Activated CD8-positive, alpha-beta memory T cell treated with anti-CD3 and anti-CD28 coated beads, Interleukin-2, amount 10 ng/mL, durations not matched to agents 7 days and 5 days (primary cell): ENCODE measurements around the gene SCTR. TPM values are rescaled to one million over a fixed set of nuclear protein-coding genes. Genes with fewer than 3 reads are reported as not detected.

Source experiments
- ATAC-seq: fragments of 150-1000 bp; cut with Tn5 transposase; one replicate; pipeline ENCODE4 v1.10.0; 2021; ENCODE audit warnings: moderate library complexity
- CTCF ChIA-PET: fragments of 350-600 bp; sonication (Branson Sonifier 250); formaldehyde crosslinking; loops from one replicate; lab custom pipeline; 2021; ENCODE audit warnings: antibody characterized with exemption; lab: Charles Lee
- DNase-seq: peaks from one replicate; pipeline ENCODE4 v3.0.0-alpha.2; 2020
- H3K27ac Mint-ChIP-seq: one replicate; pipeline ENCODE4 v1.8.0; 2021; ENCODE audit warnings: mild to moderate bottlenecking, mixed read lengths
- H3K27me3 Mint-ChIP-seq: one replicate; pipeline ENCODE4 v1.8.0; 2021; ENCODE audit warnings: mixed read lengths
- H3K36me3 Mint-ChIP-seq: one replicate; pipeline ENCODE4 v1.8.0; 2021; ENCODE audit warnings: mild to moderate bottlenecking, mixed read lengths
- H3K4me1 Mint-ChIP-seq: one replicate; pipeline ENCODE4 v1.8.0; 2021; ENCODE audit warnings: mixed read lengths
- H3K4me3 Mint-ChIP-seq: one replicate; pipeline ENCODE4 v1.8.0; 2021; ENCODE audit warnings: mild to moderate bottlenecking, moderate library complexity, mixed read lengths
- H3K9me3 Mint-ChIP-seq: one replicate; pipeline ENCODE4 v1.8.0; 2022; ENCODE audit warnings: low read depth, mixed read lengths
- total RNA-seq, 2 experiments: library from RNA; stranded (reverse); gene quantifications; one replicate each; pipeline ENCODE4 v1.2.3, GENCODE V29; 2021

The SCTR gene
- total RNA-seq, 2 experiments from 2014 or later: not detected

DNA sequence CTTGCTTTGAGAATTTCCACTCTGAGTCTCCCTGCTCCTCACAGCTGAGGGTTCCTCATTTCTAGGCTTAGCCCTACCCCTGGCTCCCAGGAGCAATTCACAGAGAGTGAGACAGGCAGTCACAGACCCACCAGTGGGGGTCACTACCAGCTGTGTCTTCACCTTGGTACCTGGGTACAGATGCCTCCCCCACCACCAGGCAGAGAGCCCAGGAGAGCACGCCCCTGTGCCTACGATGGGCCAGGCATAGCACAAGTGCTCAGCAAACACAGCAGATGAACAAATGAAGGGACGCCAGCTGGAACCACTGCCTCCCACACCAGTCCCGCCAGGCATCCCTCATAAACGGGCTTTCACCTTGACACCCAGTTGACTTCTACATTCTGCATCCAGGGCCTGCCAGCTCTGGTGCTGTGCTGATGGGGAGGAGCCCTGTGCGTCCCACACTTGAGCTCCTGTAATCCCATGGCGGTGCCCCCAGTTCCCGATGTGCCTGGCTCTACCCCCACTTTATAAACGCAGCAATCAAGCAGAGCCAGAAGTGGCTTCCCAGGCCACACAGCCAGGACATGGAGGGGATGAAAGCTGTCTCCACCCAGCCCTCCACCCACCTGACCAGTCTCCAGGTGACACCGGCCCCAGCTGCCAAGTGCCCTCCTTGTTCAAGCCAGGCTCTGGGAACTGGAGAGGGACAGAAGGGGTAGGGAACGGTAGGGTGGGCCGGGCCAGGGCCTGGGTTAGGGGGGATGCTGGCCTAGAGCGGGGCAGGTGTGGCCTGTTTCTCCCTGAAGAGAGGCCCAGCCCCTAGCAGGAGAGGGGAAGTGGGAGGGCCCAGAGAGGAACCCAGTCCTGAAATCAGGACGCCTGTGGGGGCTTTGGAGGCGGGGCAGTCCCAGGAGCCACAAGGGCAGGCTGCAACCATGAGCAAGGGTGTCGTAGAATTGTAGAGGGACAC, 42.5 kb downstream of the SCTR start:
- Mint-ChIP-seq H3K4me3 (no peak overlapping the region), H3K27ac (no peak overlapping the region), H3K9me3 (no peaks in the 10 kb centered on the region), H3K4me1 (no peaks in the 10 kb centered on the region), H3K27me3 (no peaks in the 10 kb centered on the region), H3K36me3 (no peaks in the 10 kb centered on the region)
- ATAC-seq (no peak), DNase-seq (peak; percentile 35)
- CTCF ChIA-PET: no interaction called here

GRCh38 chr2:119480718-119481142, 43.6 kb downstream of the SCTR start:
- DNase-seq (peak; percentile 36), ATAC-seq (no peak)
- Mint-ChIP-seq H3K27me3 (no peaks in the 10 kb centered on the region), H3K27ac (no peak overlapping the region), H3K36me3 (no peaks in the 10 kb centered on the region), H3K4me1 (no peaks in the 10 kb centered on the region), H3K4me3 (no peak overlapping the region), H3K9me3 (no peaks in the 10 kb centered on the region)
- CTCF ChIA-PET: no interaction called here

- CTCF ChIA-PET: interaction anchor here (0.9 kb wide), 1 partner anchor 28 kb away, joined by 3 read pairs; no protein-coding TSS in a partner anchor
- H3K27ac Mint-ChIP-seq: no peak overlapping the region
- H3K27me3 Mint-ChIP-seq: no peaks in the 10 kb centered on the region
- ATAC-seq: no peak
- no peak overlapping the region for H3K4me3 Mint-ChIP-seq
- DNase-seq: no peak
- no peaks in the 10 kb centered on the region for H3K4me1 Mint-ChIP-seq
- H3K9me3 Mint-ChIP-seq: no peaks in the 10 kb centered on the region
- H3K36me3 Mint-ChIP-seq: no peaks in the 10 kb centered on the region
Observed at GRCh38 chr2:119480184-119480583, 44.1 kb downstream of the SCTR start.

DNA sequence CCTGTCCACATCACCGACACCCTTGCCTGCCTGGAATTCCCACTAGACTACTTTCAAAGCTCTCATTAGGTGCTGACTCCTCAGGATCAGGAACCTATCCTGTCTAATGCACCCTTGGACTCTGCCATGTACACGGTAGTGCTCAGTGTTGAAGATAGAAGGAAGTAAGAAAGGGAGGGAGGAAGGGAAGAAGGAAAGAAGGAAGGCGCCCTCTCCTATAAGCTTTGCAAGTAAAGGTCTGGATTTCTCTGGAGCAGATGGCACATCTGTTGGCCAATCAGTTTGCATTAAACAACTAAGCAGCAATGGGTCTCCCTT, 45.3 kb downstream of the SCTR start:
- H3K4me1 Mint-ChIP-seq: no peaks in the 10 kb centered on the region
- ATAC-seq: no peak
- H3K36me3 Mint-ChIP-seq: no peaks in the 10 kb centered on the region
- H3K27me3 Mint-ChIP-seq: no peaks in the 10 kb centered on the region
- no peak overlapping the region for H3K27ac Mint-ChIP-seq
- peak; percentile 23 for DNase-seq
- CTCF ChIA-PET: no interaction called here
- H3K9me3 Mint-ChIP-seq: no peaks in the 10 kb centered on the region
- H3K4me3 Mint-ChIP-seq: no peak overlapping the region

GRCh38 chr2:119478188-119478977, 45.9 kb downstream of the SCTR start:
- H3K4me3 Mint-ChIP-seq: no peak overlapping the region
- no peaks in the 10 kb centered on the region for H3K4me1 Mint-ChIP-seq
- no peaks in the 10 kb centered on the region for H3K36me3 Mint-ChIP-seq
- peak; percentile 22 for DNase-seq
- CTCF ChIA-PET: no interaction called here
- no peak for ATAC-seq
- H3K9me3 Mint-ChIP-seq: no peaks in the 10 kb centered on the region
- H3K27me3 Mint-ChIP-seq: no peaks in the 10 kb centered on the region
- H3K27ac Mint-ChIP-seq: no peak overlapping the region

DNA sequence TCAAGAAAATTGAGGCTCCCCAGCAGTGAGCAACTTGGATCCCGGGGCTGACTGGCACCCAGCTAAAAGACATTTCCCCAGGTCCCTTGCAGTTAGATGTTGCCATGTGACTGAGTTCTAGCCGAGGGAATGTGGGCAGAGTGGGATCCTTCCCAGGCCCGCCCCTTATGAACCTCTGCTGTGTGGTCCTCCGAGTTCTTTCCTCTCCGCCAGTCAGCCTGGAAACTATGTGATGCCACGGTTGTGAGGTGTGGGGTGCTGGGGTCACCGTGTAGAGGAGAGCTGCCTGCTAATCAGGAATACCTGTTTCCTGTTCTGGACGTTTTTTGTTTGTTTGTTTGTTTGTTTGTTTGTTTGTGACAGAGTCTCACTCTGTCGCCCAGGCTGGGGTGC, 47.2 kb downstream of the SCTR start:
- H3K36me3 Mint-ChIP-seq: no peaks in the 10 kb centered on the region
- ATAC-seq (no peak), DNase-seq (peak; percentile 15)
- no peaks in the 10 kb centered on the region for H3K9me3 Mint-ChIP-seq
- no peak overlapping the region for H3K4me3 Mint-ChIP-seq
- no peak overlapping the region for H3K27ac Mint-ChIP-seq
- no peaks in the 10 kb centered on the region for H3K4me1 Mint-ChIP-seq
- no peaks in the 10 kb centered on the region for H3K27me3 Mint-ChIP-seq
- CTCF ChIA-PET: interaction anchor here (0.7 to 2.5 kb wide), 11 partner anchors 9 to 595 kb away, joined by 3 to 14 read pairs (median 6); no protein-coding TSS in a partner anchor

DNA sequence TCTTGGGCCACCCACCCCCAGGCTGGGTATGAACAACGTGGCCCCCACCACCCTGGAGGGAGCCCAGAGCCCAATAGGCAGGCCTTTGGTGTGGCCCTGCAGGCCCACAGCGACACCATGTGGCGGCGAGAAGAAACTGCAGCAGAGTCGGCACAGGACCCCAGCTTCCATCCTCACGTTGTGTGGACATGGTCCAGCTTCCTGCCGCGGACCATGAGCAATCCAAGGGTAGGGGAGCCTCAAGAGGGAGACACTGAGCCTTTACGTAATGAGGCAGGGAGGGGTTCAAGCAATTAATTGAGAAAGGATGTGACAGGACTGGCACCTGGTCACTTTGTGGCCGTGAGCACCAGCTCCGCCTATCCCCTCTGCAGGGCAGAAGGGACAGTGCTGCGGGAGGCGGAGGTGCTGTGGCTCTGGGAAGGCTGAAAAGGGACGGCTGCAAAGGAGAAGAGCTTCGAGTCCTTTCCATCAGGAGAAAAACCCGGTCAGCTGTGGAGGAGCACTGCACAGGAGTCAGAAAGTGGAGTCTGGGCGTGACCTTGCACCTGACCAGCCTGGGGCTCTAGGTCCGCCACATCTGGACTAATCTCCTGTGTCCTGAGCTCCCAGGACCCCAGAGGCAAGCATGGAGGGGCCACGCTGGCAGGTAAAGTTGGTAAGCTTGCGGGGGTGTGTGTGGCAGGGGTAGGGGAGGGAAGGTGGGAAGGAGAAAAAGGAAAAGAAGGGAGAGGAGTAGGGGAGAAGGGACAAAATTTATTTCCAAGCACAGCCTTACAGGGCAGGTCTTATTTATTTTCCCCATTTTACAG, 47.8 kb downstream of the SCTR start:
- Mint-ChIP-seq H3K36me3 (no peaks in the 10 kb centered on the region), H3K4me3 (no peak overlapping the region), H3K27me3 (no peaks in the 10 kb centered on the region), H3K27ac (no peak overlapping the region), H3K9me3 (no peaks in the 10 kb centered on the region), H3K4me1 (no peaks in the 10 kb centered on the region)
- ATAC-seq: peak; percentile 68
- CTCF ChIA-PET: interaction anchor here (0.7 to 2.5 kb wide), 17 partner anchors 10 to 1296 kb away, joined by 3 to 14 read pairs (median 3); no protein-coding TSS in a partner anchor
- DNase-seq: peak; percentile 51

DNA sequence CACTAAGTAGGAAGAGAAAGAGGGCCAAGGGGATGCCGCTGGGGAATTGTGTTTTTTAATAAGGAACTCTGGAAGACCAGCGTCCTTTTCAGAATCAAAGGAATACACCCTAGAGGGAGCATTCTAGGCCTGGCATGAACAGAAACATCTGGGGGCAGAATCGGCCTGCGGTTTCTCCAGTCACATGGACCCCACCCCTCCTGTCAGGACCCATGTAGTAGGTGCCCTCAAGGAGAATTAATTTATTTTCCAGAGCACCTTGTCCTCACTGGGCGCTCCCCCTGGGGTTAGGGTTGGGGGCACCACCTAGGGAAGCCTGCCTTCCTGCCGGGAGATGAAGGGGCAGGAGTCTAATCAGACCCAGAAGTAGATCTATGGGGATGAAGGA, 48.4 kb downstream of the SCTR start:
- no peak for ATAC-seq
- no peaks in the 10 kb centered on the region for H3K9me3 Mint-ChIP-seq

GRCh38 chr2:119475225-119475856, 48.9 kb downstream of the SCTR start:
- CTCF ChIA-PET: interaction anchor here (1.1 to 2.5 kb wide), 7 partner anchors 10 to 593 kb away, joined by 3 to 14 read pairs (median 4); no protein-coding TSS in a partner anchor
- Mint-ChIP-seq H3K27me3 (peaks cover 2% of the 10 kb centered on the region), H3K36me3 (no peaks in the 10 kb centered on the region), H3K4me3 (no peak overlapping the region), H3K4me1 (no peaks in the 10 kb centered on the region), H3K9me3 (no peaks in the 10 kb centered on the region), H3K27ac (no peak overlapping the region)
- ATAC-seq: no peak
- no peak for DNase-seq

More for the DNA sequence above, 48.4 kb downstream of the SCTR start:
- no peak for DNase-seq
- H3K4me3 Mint-ChIP-seq: no peak overlapping the region
- CTCF ChIA-PET: interaction anchor here (0.8 to 2.5 kb wide), 13 partner anchors 10 to 594 kb away, joined by 3 to 14 read pairs (median 4); no protein-coding TSS in a partner anchor
- H3K27ac Mint-ChIP-seq: no peak overlapping the region
- no peaks in the 10 kb centered on the region for H3K36me3 Mint-ChIP-seq
- H3K27me3 Mint-ChIP-seq: no peaks in the 10 kb centered on the region
- no peaks in the 10 kb centered on the region for H3K4me1 Mint-ChIP-seq

- H3K27ac Mint-ChIP-seq: no peak overlapping the region
- H3K4me1 Mint-ChIP-seq: no peaks in the 10 kb centered on the region
- H3K36me3 Mint-ChIP-seq: no peaks in the 10 kb centered on the region
- H3K27me3 Mint-ChIP-seq: peaks cover 2% of the 10 kb centered on the region
- H3K4me3 Mint-ChIP-seq: no peak overlapping the region
- no peaks in the 10 kb centered on the region for H3K9me3 Mint-ChIP-seq
- ATAC-seq (no peak), DNase-seq (no peak)
- CTCF ChIA-PET: no interaction called here
Observed at GRCh38 chr2:119474371-119475224, 49.7 kb downstream of the SCTR start.

GRCh38 chr2:119473621-119474370, 50.5 kb downstream of the SCTR start:
- Mint-ChIP-seq H3K9me3 (no peaks in the 10 kb centered on the region), H3K4me1 (no peaks in the 10 kb centered on the region), H3K27me3 (peaks cover 2% of the 10 kb centered on the region), H3K4me3 (no peak overlapping the region), H3K36me3 (no peaks in the 10 kb centered on the region), H3K27ac (no peak overlapping the region)
- CTCF ChIA-PET: no interaction called here
- ATAC-seq (no peak), DNase-seq (no peak)
